Heart left ventricle (tissue), 13 donors: ENCODE results near the gene HLCS.

Source experiments
- POLR2A ChIP-seq, 2 donors: fragments of 450-650 bp; IDR thresholded peaks; one replicate each; pipeline ENCODE4 v1.6.1; 2017; ENCODE audit warnings: antibody characterized with exemption in 2 of 2, mild to moderate bottlenecking in 2 of 2, moderate library complexity in 2 of 2
- TF ChIP-seq, protein P1 (sequence below), 12 donors: fragments of 200-600 bp; sonication (generic) in 4 of 12; IDR thresholded peaks; one replicate each; pipeline versions ENCODE4 v1.5.0 to v1.8.0; 2018 to 2022; ENCODE audit warnings: antibody characterized with exemption in 12 of 12, mild to moderate bottlenecking in 5 of 12
- donor health status: ischemic (EF 13 %, LVEDD 7.1; RV severe dilation, severe dysfunction).
- donor health status: DM: no; HTN: yes; CAD: no.
- donor health status: DM: no; HTN: no; CAD: no.
- donor health status: ischemic (EF 25% LVEDD 6.9; RV normal size, moderate dysfunction).
- donor health status: ischemic (EF 25% LVEDD 5.7; RV mildly dilated, moderate dysfunction).
- donor health status: ischemic (EF 35%, LVEDD 5.7; RV mildly dilated, moderate dysfunction).
- donor health status: nonischemic (EF 11% LVEDD 7.7; RV severe dilation, severe dysfunction).
- donor health status: DM: yes; HTN: yes; CAD: no.
- donor health status: PGD.
- donor health status: ischemic (EF 29% LVEDD 5.4; RV normal size, mild dysfunction).
- donor health status: nonischemic (EF 23%, LVEDD 6.1; RV moderate dilation, normal function).

DNA sequence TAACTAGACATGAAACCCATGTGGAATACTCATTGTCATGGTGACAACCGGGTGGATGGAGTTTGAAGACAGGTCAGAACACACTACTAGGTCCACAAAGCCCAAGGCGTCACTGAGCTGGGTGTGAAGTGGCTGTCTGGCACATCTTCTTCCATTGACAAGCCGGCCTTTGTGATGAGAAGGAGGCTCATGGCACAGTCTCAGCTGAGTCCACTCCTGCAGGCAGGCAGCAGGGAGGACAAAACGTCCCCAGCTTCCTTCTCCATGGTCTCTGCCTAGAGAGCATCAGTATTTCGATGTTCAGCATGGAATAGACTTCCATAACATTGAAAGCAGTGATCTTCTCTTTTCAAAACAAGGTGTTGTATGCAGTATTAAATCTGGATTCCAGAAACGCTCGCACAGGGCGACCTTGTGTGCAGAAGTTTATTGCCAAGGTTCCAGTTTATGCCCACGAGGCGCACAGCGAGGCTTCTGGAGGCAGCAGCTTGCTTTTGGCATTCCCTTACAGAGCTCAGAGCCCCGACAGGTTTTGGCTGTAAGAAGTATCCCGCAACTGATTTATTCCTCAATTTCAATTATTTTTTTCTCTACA lies 163.3 kb downstream of the HLCS start:
- TF ChIP-seq, protein P1, sequence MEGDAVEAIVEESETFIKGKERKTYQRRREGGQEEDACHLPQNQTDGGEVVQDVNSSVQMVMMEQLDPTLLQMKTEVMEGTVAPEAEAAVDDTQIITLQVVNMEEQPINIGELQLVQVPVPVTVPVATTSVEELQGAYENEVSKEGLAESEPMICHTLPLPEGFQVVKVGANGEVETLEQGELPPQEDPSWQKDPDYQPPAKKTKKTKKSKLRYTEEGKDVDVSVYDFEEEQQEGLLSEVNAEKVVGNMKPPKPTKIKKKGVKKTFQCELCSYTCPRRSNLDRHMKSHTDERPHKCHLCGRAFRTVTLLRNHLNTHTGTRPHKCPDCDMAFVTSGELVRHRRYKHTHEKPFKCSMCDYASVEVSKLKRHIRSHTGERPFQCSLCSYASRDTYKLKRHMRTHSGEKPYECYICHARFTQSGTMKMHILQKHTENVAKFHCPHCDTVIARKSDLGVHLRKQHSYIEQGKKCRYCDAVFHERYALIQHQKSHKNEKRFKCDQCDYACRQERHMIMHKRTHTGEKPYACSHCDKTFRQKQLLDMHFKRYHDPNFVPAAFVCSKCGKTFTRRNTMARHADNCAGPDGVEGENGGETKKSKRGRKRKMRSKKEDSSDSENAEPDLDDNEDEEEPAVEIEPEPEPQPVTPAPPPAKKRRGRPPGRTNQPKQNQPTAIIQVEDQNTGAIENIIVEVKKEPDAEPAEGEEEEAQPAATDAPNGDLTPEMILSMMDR (IDR thresholded peaks at IDR 0.05): no peak
- TF ChIP-seq POLR2A (IDR thresholded peaks at IDR 0.05): no peak
